Nephron progenitor cell (in vitro differentiated cells): ENCODE results near the gene PRSS50.

Experiments used
- DNase-seq: peaks from one replicate; pipeline ENCODE4 v3.0.0; 2021
- H3K27ac Mint-ChIP-seq: 2 replicates; pipeline ENCODE4 v1.8.0; 2021; ENCODE audit warnings: mild to moderate bottlenecking, moderate library complexity, mixed read lengths
- H3K27me3 Mint-ChIP-seq: 2 replicates; pipeline ENCODE4 v1.8.0; 2021; ENCODE audit warnings: mild to moderate bottlenecking, low read depth, mixed read lengths; ENCODE audit not compliant: poor library complexity
- H3K36me3 Mint-ChIP-seq: 2 replicates; pipeline ENCODE4 v1.8.0; 2021; ENCODE audit warnings: low read depth, mixed read lengths
- H3K4me1 Mint-ChIP-seq: 2 replicates; pipeline ENCODE4 v1.8.0; 2021; ENCODE audit warnings: mixed read lengths
- H3K4me3 Mint-ChIP-seq: 2 replicates; pipeline ENCODE4 v1.8.0; 2021; ENCODE audit warnings: mild to moderate bottlenecking, moderate library complexity, mixed read lengths
- H3K9me3 Mint-ChIP-seq: 2 replicates; pipeline ENCODE4 v1.8.0; 2021; ENCODE audit warnings: mild to moderate bottlenecking, moderate library complexity, mixed read lengths
- TF ChIP-seq, protein P1 (sequence below): fragments of 200-600 bp; sonication (generic); IDR thresholded peaks from 2 replicates; pipeline ENCODE4 v1.5.0; 2021; ENCODE audit warnings: antibody characterized with exemption

PRSS50 gene

DNA sequence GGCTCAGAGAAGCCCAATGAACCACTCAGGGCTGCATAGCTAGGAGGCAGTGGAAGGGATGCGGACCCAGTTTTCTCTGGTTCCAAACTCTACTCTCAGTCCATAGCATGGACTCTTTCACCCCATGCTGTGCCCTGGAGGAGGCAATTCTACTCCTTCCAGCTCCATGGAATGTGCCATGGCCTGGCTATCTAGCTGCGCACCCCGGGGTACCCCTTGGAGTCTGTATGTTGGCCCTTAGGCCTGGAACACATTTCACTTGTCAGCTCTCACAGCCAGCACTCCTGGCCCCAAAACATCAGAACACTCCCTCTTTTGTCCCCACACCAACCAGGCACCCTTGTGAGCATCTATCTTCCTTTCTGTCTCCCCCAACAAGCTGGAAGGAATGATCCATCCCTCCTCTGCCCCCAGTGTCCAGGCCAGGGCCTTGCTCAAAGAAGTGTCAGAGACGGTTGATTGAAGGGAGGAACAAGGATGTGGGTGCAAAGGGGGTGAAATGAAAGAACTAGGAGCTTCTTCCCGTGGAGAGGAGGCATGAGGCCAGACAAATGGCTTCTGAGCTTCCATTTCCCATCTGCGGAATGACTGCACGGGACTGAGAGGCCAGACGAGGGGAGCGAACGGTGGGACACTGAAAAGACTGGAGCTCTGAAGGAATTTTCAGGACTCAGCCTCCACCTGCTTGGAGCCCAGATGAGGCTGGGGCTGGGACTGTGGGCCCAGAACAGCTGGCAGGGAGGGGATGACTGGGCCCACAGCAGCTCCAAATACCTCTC is 2.8 kb downstream of the PRSS50 start:
- H3K9me3 Mint-ChIP-seq: no peaks in the 10 kb centered on the region
- H3K36me3 Mint-ChIP-seq: no peaks in the 10 kb centered on the region
- H3K4me3 Mint-ChIP-seq: no peak overlapping the region
- no peak for DNase-seq
- no peak overlapping the region for H3K27ac Mint-ChIP-seq
- TF ChIP-seq, protein P1, sequence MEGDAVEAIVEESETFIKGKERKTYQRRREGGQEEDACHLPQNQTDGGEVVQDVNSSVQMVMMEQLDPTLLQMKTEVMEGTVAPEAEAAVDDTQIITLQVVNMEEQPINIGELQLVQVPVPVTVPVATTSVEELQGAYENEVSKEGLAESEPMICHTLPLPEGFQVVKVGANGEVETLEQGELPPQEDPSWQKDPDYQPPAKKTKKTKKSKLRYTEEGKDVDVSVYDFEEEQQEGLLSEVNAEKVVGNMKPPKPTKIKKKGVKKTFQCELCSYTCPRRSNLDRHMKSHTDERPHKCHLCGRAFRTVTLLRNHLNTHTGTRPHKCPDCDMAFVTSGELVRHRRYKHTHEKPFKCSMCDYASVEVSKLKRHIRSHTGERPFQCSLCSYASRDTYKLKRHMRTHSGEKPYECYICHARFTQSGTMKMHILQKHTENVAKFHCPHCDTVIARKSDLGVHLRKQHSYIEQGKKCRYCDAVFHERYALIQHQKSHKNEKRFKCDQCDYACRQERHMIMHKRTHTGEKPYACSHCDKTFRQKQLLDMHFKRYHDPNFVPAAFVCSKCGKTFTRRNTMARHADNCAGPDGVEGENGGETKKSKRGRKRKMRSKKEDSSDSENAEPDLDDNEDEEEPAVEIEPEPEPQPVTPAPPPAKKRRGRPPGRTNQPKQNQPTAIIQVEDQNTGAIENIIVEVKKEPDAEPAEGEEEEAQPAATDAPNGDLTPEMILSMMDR: no peak
- peaks cover 38% of the 10 kb centered on the region for H3K4me1 Mint-ChIP-seq
- H3K27me3 Mint-ChIP-seq: peaks cover 8% of the 10 kb centered on the region

DNA sequence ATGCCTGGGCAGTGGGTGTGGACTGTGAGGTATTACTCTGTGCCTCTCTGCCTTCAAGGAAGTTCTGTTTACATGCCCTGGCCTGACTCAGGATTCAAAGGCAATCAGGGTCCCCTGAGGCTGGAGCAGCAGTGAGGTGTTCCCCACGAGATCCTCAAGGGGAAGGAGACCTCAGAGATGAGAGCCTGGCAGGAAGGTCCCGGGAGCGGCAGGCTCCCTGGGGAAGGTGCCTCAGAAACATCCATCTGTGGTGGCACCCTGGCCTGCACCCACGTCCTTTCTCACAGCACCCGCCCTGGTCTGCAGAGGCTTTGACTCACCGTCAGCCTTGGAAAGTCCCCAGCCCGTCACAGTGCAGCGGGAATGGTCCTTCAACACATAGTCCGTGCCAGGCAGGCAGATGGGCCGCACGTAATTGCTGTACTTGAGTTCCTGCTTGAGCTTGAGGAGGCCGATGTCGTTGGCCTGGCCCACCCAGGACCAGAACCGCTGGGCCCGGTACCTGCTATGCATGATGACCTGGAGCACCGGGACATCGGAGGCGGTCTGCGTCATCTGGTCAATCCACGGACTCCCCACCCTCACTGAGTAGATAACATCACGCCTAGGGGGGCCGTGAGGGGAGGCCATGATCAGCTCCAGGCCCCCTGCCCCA is 3.6 kb downstream of the PRSS50 start:
- no peak for DNase-seq
- no peak overlapping the region for H3K4me3 Mint-ChIP-seq
- H3K27me3 Mint-ChIP-seq: peaks cover 8% of the 10 kb centered on the region
- no peaks in the 10 kb centered on the region for H3K36me3 Mint-ChIP-seq
- TF ChIP-seq, protein P1: no peak
- H3K4me1 Mint-ChIP-seq: peaks cover 32% of the 10 kb centered on the region
- H3K27ac Mint-ChIP-seq: no peak overlapping the region
- H3K9me3 Mint-ChIP-seq: no peaks in the 10 kb centered on the region

DNA sequence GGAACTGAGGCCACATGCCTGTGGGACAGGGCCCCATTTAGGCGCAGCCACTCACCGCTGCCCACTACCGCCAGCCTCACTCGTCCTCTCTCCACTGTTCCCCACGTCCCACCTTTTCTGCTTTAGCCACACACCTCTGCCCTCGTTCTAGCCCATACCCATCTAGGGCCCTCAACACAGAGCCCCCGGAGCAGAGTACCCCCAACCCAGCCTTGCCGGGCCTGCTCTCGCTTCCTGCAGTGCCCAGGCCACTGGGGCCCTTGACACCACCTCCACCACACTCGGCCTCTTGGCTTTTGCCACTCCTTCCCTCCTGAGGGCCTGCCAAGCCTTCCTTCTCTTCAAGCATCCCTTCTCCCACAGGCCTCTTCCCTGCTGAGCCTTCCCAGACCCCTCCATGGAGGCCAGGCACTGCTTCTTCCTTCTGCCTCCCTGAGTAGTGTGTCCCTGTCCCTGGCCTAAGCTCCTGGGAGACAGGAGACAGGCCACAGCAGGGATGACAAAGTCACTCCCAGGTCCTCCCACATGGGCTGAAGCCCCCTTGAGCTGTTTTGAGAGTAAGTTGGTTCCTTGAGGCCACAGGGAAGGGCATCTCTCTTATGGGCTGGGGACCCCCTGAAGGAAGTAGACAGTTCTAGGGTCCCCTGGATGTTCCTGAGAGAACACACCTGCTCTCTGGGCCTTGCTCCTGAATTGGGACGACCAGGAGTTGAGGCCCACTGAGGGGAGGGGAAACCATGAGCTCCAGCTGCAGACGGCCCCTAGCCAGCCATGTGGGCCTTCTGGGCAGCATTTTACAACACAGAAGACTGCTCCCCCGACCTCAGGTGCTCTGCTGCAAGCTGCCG is 4.4 kb downstream of the PRSS50 start:
- peaks cover 30% of the 10 kb centered on the region for H3K4me1 Mint-ChIP-seq

DNA sequence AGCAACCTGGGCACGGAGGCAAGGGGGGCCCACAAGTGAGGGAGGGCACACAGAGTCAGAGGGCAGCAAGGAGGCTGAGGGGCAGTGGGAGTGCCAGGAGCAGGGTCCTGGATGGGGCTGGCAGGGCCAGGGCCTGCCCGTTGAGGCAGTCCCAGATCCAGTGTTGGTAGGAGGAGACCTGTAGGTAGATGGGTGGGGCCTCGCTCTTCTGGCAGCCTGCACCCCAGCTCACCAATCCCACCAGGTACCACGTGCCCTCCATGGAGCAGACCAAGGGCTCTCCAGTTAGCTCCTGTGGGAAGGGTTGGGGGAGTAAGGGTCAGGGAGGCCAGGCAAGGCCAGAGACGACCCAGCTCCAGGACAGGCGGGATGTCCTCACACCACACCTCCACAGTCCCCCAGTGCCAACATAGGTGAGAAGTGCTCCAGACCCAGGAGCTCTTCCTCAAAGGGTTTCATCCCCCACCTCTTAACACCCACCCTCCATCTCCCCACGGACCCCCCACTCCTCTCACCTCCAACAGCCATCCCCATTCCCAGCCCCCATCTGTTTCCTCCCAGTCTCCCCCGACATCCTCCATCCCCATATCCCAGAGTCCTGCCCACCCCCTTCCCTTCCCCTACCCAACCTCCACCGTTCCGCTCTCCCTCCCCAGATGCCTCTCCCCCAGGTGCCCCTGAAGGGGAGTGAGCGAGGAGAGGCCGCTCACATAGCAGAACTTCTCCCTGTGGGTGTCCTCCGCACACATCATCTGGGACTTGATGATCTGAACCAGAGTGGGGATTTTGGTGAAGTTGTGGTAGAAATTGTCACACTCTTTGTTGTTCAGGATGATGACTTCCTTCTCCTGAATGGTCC is 5.2 kb downstream of the PRSS50 start:
- H3K9me3 Mint-ChIP-seq: no peaks in the 10 kb centered on the region
- peaks cover 30% of the 10 kb centered on the region for H3K4me1 Mint-ChIP-seq
- TF ChIP-seq, protein P1: no peak
- peaks cover 8% of the 10 kb centered on the region for H3K27me3 Mint-ChIP-seq
- H3K27ac Mint-ChIP-seq: no peak overlapping the region
- no peak overlapping the region for H3K4me3 Mint-ChIP-seq
- no peaks in the 10 kb centered on the region for H3K36me3 Mint-ChIP-seq
- DNase-seq: no peak

More for the DNA sequence above, 4.4 kb downstream of the PRSS50 start:
- no peak for DNase-seq
- Mint-ChIP-seq H3K36me3 (no peaks in the 10 kb centered on the region), H3K9me3 (no peaks in the 10 kb centered on the region), H3K27ac (no peak overlapping the region), H3K4me3 (no peak overlapping the region), H3K27me3 (peaks cover 8% of the 10 kb centered on the region)
- TF ChIP-seq, protein P1: no peak

DNA sequence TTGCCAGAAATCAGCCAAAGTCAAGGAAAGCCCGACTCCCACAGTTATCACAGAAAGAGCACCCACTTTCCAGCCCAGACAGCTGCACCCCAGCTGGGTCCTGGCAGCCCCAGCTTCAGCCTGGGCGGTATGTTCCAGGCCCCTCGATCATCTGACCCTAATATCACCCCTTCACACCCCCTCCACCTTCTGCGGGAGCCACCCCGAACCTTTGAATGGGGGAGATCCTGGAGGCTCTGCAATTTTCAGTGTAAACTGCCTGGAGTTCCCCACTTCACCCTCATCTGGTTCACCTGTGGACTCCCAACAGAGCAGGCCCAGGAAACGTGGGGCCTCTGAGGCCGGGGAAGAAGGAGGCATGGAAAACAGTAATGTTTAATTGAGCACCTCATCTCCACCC is 5.9 kb downstream of the PRSS50 start:
- TF ChIP-seq, protein P1: no peak
- Mint-ChIP-seq H3K4me1 (peaks cover 31% of the 10 kb centered on the region), H3K4me3 (no peak overlapping the region), H3K27ac (no peak overlapping the region), H3K36me3 (no peaks in the 10 kb centered on the region), H3K27me3 (peaks cover 8% of the 10 kb centered on the region), H3K9me3 (no peaks in the 10 kb centered on the region)
- no peak for DNase-seq
